Memory B cell (primary cell): ENCODE measurements around the gene ZMAT5.
A peak's percentile ranks its signal among the peaks of the same experiment; 100 is the strongest.

Source experiments
- ATAC-seq: fragments of 150-1000 bp; cut with Tn5 transposase; 2 replicates; pipeline ENCODE4 v1.10.0; 2021; ENCODE audit warnings: low read depth, mild to moderate bottlenecking, moderate library complexity
- DNase-seq, 2 donors: peaks; one replicate each; pipeline ENCODE4 v3.0.0; 2022; ENCODE audit warnings: low spot score in 2 of 2
- H3K27ac Mint-ChIP-seq: one replicate; pipeline ENCODE4 v1.8.0; 2022; ENCODE audit warnings: mild to moderate bottlenecking, moderate library complexity, mixed read lengths
- H3K27me3 Mint-ChIP-seq: one replicate; pipeline ENCODE4 v1.8.0; 2022; ENCODE audit warnings: mixed read lengths
- H3K36me3 Mint-ChIP-seq: one replicate; pipeline ENCODE4 v1.8.0; 2022; ENCODE audit warnings: mild to moderate bottlenecking, mixed read lengths
- H3K4me1 Mint-ChIP-seq: one replicate; pipeline ENCODE4 v1.8.0; 2022; ENCODE audit warnings: mixed read lengths
- H3K4me3 Mint-ChIP-seq: one replicate; pipeline ENCODE4 v1.8.0; 2022; ENCODE audit warnings: mild to moderate bottlenecking, moderate library complexity, mixed read lengths
- H3K9me3 Mint-ChIP-seq: one replicate; pipeline ENCODE4 v1.8.0; 2022; ENCODE audit warnings: mixed read lengths

The ZMAT5 gene

DNA sequence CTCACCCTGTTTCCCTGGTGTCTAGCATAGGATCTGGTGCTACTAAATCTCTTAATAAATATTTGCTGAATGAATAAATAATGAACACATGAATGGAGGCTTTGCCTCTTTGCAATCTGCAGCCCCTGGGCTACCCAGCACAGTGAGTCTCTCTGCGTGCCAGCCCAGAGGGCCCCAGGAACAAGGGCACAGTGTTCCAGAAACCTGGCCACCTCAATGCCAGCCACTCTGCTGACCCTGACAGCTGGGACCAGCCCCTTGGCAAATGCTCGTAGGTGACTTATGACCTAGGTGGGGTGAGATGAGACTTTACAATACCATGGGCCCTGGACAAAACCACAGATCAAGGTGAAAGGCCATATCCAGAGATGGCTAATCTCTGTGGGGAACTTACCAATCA is 32.0 kb upstream of the ZMAT5 start:
- Mint-ChIP-seq H3K27ac (peak overlapping the region; percentile 29), H3K36me3 (peaks cover 24% of the 10 kb centered on the region), H3K4me1 (peaks cover 18% of the 10 kb centered on the region), H3K27me3 (no peaks in the 10 kb centered on the region), H3K4me3 (no peak overlapping the region), H3K9me3 (no peaks in the 10 kb centered on the region)
- DNase-seq: no peak
- no peak for ATAC-seq

DNA sequence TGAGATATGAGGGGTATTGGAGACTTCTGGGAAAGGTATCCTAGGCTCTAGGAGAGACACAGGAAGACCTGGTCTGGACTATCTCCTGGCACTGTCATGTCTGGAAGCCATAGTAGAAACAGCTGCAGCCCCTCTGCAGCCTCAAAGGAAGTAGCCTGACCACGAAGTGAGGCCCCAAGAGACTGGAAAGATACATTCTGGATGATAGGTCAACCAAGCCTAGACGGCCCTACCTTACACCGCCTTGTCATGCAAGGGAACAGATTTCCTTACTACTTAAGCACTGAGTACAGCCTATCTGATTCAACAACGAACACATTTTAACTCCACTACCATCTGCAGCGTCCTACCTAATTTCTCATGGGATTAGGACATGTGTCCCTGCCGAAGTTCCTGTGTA is 31.5 kb upstream of the ZMAT5 start:
- Mint-ChIP-seq H3K36me3 (peaks cover 19% of the 10 kb centered on the region), H3K4me1 (peaks cover 18% of the 10 kb centered on the region), H3K9me3 (no peaks in the 10 kb centered on the region), H3K27me3 (no peaks in the 10 kb centered on the region), H3K27ac (peak overlapping the region; percentile 29), H3K4me3 (peak overlapping the region; percentile 51)
- ATAC-seq: peak; percentile 28
- no peak for DNase-seq

DNA sequence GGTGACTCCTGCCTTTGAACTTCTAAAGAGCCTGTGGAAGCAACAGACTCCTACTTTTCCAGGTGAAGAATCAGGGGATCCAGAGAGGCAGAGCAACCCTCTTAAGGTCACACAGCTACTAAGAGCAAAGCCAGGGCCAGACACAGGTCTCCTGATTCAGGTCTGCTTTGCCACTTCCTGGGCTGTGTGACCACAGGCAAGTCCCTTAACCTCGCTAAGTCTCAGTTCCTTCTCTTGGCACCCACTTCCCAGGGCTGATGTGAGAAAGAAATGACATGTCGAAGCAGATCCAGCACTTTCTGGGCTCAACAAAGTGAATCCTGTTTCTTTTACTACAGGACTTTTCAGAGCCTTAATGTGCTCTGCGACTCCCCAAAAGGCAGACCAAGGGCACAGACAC is 30.5 kb upstream of the ZMAT5 start:
- Mint-ChIP-seq H3K9me3 (no peaks in the 10 kb centered on the region), H3K27ac (no peak overlapping the region), H3K4me3 (no peak overlapping the region), H3K4me1 (peaks cover 18% of the 10 kb centered on the region), H3K27me3 (no peaks in the 10 kb centered on the region), H3K36me3 (peaks cover 23% of the 10 kb centered on the region)
- ATAC-seq (peak; percentile 97), DNase-seq (peak in 1 of 2 donors; percentile 29)

DNA sequence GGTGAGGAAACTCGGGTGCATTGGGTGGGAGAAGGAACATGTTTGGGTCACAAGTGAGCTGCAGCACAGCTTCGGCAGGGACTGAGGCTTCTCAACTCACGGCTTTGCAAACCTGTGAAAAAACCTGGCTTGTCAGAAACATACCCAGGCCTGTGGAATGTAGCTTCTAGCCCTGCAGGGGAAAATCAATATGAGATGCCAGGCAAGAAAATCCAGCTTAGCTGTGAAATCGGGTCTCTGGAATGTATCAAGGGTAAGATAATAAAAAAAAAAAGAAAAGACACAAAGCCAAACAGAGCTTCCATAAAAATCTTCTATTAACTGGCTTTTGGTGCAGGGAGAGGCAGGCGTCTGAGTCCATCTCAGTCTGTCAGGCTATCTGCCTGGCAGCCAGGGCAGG is 28.9 kb upstream of the ZMAT5 start:
- DNase-seq: no peak
- Mint-ChIP-seq H3K27me3 (no peaks in the 10 kb centered on the region), H3K27ac (no peak overlapping the region), H3K9me3 (no peaks in the 10 kb centered on the region), H3K36me3 (peaks cover 23% of the 10 kb centered on the region), H3K4me1 (peaks cover 18% of the 10 kb centered on the region), H3K4me3 (no peak overlapping the region)
- ATAC-seq: no peak

GRCh38 chr22:29793396-29793795 is 26.6 kb upstream of the ZMAT5 start:
- H3K9me3 Mint-ChIP-seq: no peaks in the 10 kb centered on the region
- H3K27me3 Mint-ChIP-seq: no peaks in the 10 kb centered on the region
- no peak overlapping the region for H3K27ac Mint-ChIP-seq
- DNase-seq (no peak), ATAC-seq (no peak)
- peaks cover 27% of the 10 kb centered on the region for H3K36me3 Mint-ChIP-seq
- no peak overlapping the region for H3K4me3 Mint-ChIP-seq
- H3K4me1 Mint-ChIP-seq: peaks cover 13% of the 10 kb centered on the region

DNA sequence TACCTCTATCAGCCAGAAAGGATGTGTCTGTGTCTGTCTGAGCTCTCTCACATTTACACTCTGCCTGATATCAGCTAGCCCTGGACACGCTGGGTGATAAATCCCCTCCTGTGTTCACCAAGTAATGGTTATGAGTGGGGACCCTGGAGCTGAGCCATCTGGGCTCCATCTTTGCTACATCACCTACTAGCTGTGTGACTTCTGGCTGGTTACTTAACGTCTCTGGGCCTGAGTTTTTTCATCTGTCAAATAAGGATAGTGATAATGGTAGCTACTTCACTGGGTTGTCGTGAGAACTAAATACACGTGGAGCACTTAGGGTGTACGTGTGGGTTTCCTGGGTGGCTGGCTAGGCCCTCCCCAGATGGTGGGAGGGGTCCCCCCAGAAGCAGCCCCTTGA is 23.3 kb upstream of the ZMAT5 start:
- Mint-ChIP-seq H3K4me1 (no peaks in the 10 kb centered on the region), H3K27me3 (no peaks in the 10 kb centered on the region), H3K9me3 (no peaks in the 10 kb centered on the region), H3K27ac (no peak overlapping the region), H3K4me3 (no peak overlapping the region), H3K36me3 (peaks cover 29% of the 10 kb centered on the region)
- no peak for ATAC-seq
- no peak for DNase-seq

DNA sequence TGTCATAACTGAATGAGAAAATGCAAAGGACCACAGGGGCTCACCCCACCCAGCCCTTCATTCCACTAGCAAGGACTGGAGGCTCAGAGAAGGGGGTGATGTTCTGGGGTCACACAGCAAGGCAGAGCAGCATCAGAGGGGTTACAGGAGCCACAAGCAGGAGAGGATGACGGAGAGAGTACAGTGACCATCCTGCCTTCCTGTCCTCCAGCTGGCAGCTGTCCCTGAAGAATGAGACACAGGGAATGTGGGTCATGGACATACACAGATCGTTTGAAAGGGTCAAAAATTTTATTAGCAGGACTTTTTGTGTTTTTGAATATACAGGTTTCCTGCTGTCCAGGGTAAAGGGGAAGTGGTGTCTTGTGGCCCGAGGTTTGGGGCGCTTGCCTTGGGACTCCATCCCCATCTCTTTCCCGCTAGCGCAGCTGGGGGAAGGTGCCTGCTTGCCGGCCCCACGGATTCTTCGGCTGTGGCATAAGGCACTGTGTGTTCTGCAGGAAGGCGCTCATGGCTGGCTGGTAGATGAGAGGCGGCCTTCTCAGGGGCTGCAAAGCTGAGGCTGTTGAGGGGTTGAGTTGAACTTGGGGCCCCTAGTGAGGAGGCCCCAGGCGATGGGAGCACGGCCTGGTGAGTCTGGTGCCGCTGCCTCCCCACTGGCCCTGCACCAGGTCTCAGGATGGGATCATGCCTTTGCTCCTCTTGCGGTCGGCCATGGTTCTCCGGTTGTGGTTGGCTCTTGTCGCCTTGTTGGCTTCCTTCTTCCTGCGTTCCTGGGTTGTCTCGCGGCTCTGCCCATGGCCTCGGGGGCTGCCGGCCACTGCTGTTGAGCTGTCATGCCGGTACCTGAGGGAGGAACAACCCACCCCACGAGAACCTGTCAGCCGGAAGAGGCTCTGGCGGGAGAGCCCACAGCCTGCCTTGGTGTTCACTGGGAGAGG is 21.8 kb upstream of the ZMAT5 start:
- no peak for DNase-seq
- H3K9me3 Mint-ChIP-seq: no peaks in the 10 kb centered on the region
- peak overlapping the region; percentile 62 for H3K27ac Mint-ChIP-seq
- no peaks in the 10 kb centered on the region for H3K27me3 Mint-ChIP-seq
- no peak for ATAC-seq
- H3K4me3 Mint-ChIP-seq: no peak overlapping the region
- H3K36me3 Mint-ChIP-seq: peaks cover 29% of the 10 kb centered on the region
- peaks cover 4% of the 10 kb centered on the region for H3K4me1 Mint-ChIP-seq

DNA sequence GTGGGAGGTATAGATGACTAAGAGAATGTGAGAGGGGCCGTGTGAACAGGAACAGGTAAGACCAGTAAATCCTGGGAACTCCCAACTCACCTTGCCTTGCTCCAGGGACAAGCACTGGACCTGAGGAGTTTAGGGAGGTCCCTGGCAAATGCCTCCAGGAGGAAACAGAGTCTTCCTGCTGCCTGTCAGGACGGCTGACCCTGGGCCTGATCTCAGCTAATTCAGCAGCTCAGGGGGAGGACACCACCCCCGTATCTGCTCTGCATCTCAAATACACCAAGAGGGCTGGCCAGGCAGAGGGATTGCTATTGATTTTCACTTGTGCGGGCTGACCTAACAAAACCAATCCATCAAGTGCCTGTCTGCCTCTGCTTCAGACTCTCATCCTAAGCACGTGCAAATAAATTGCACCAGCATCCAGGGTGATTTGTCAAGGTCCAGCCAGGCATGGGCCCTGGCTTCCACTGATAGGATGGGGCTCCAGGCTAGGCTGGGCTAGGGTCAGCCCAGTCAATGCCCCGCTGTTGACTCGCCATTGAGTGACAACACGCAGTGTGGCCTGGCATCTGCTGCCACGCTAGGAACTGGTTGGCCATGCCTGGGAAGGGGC is 20.7 kb upstream of the ZMAT5 start:
- Mint-ChIP-seq H3K9me3 (no peaks in the 10 kb centered on the region), H3K36me3 (peaks cover 26% of the 10 kb centered on the region), H3K27me3 (no peaks in the 10 kb centered on the region), H3K4me1 (peaks cover 4% of the 10 kb centered on the region), H3K27ac (no peak overlapping the region), H3K4me3 (no peak overlapping the region)
- ATAC-seq (no peak), DNase-seq (no peak)

GRCh38 chr22:29786031-29786430 is 19.2 kb upstream of the ZMAT5 start:
- no peak overlapping the region for H3K4me3 Mint-ChIP-seq

DNA sequence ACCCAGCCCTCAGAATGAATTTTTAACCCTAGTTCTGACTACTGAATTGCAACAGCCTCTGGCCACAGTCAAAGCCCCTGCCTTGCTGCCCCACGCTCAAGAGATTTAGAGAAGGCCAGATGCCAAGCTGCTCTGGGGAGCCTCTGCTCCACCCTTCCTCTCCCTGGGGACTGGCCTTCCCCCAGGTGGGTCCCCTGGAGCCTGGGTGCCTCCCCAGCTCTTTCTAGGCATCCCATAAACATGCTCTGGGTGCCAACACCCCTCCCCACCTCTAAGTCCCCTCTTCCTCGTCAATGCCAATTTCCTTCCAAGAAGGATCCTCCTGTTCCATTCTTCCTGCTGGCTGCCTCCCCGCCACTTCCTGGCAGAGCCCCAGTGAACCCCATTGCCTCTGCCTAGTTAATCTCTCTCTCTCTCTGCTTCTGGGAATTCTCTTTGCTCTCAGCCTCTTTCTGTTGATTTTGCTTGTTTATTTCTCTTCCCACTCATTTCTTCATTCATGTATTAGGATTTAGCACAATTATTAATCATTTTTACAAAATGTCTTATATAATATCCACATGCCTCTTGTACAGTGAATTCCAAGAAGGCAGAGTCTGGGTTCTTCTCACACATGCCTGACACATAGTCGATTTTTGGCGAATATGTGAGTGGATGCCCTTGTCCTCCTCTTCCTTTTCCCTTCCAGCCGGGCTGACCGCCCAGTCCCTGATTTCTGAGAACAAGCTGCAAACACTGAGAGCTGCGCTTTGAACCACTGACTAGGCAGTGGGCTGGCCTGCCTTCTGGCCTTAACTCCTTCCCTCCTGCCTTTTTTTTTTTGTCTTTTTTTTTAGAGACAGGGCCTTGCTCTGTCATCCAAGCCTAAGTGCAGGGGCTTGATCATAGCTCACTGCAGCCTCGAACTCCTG is 17.9 kb upstream of the ZMAT5 start:
- no peak overlapping the region for H3K27ac Mint-ChIP-seq
- H3K4me3 Mint-ChIP-seq: peak overlapping the region; percentile 0
- ATAC-seq: no peak
- no peak for DNase-seq
- H3K36me3 Mint-ChIP-seq: peaks cover 14% of the 10 kb centered on the region
- H3K4me1 Mint-ChIP-seq: peaks cover 4% of the 10 kb centered on the region
- H3K9me3 Mint-ChIP-seq: no peaks in the 10 kb centered on the region
- H3K27me3 Mint-ChIP-seq: no peaks in the 10 kb centered on the region

More at GRCh38 chr22:29786031-29786430, 19.2 kb upstream of the ZMAT5 start:
- Mint-ChIP-seq H3K27ac (no peak overlapping the region), H3K4me1 (peaks cover 4% of the 10 kb centered on the region), H3K27me3 (no peaks in the 10 kb centered on the region), H3K9me3 (no peaks in the 10 kb centered on the region), H3K36me3 (peaks cover 17% of the 10 kb centered on the region)
- DNase-seq: no peak
- no peak for ATAC-seq

DNA sequence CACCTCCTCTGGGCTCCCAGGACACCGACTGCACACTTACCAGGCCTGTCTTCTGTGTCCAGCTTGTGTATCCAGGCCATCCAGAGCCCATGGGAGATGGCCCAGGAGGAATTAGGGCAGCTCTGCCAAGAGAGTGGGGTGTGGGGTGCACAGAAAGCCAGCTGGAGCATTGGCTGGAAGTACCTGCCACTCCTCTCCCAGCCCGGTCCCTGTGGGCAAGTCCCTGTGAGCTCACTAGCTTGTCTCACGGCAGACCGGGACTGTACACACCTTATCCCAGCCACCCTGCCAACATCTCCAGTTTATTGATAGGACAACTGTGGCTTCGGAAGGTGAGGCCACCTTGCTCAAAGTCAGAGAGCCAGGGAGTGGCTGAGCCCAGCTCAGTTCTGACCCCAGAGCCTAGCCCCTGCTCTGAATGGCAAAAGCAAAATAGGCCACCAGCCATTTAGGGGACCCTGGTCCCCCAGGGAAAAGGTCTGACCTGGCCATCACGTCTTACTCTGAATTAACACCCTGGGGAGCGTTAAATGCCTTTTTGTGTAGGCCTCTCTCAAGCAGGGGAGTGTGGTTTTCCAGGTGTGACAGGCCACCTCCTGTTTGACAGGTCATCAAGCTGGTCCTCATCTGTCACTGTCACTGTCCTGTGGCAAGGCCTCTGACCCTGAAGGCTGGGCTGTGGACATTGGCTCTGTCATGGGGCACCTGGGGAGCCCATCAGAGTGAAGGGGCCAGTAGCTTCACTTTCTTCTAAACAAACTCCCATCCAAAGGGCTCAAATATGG is 15.4 kb upstream of the ZMAT5 start:
- Mint-ChIP-seq H3K9me3 (no peaks in the 10 kb centered on the region), H3K4me3 (no peak overlapping the region), H3K27me3 (no peaks in the 10 kb centered on the region), H3K36me3 (peaks cover 2% of the 10 kb centered on the region), H3K27ac (no peak overlapping the region), H3K4me1 (peaks cover 4% of the 10 kb centered on the region)
- no peak for DNase-seq
- ATAC-seq: no peak

GRCh38 chr22:29780748-29781676 is 14.2 kb upstream of the ZMAT5 start:
- no peak for ATAC-seq
- H3K4me3 Mint-ChIP-seq: no peak overlapping the region
- peak overlapping the region; percentile 36 for H3K27ac Mint-ChIP-seq
- DNase-seq: no peak
- H3K27me3 Mint-ChIP-seq: no peaks in the 10 kb centered on the region
- no peaks in the 10 kb centered on the region for H3K9me3 Mint-ChIP-seq
- peaks cover 4% of the 10 kb centered on the region for H3K4me1 Mint-ChIP-seq
- H3K36me3 Mint-ChIP-seq: peaks cover 2% of the 10 kb centered on the region
